ENCODE results near the gene TMEM273.

Gene TMEM273

DNA sequence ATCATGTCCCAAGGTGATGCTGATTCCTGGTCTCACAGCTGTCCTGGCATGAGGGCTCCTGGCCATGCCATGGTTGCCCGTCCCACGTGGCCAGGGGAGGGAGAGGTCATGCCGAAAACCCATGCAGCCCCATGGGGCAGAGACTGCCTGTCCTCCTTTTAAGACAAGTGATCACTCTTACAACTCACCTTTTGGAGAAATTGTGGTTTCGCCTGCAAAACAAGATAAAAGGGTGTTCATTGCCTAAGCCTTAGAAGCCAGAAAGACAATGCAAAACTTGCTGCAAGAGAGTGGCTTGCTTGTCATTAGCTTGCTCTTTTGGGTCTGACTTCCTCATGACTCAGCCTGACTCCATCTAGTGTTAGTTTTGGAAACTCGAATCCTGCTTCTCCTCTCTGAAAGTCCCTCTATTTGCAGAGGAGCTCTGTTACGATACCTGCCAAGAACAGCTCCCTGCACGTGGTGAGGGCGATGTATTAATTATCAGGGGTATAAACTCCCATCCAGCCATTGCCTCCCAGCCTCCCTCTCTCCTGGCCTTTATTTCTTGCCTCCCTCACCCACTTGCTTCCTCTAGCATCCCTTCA lies 26.7 kb downstream of the TMEM273 start:
- peak; percentile 22 for DNase-seq

DNA sequence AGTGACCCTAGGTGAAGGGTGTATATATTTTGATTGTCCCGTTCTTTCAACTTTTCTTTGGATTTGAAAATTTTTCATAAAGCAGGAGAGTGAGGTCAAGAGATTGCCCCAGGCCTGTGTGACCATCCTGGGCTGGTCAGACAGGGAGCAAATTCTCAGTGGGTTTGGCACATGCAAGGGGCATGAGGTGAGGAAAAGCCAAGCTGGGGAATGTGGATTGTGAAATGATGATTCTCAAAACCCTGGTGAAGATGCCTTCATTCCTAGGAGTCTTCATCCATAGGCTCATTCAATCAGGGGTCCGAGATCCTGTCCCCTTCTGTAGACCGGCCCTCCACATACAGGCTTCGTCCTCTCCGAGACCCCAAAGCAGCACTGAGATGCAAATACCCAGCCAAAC lies 27.4 kb downstream of the TMEM273 start:
- no peak for DNase-seq

DNA sequence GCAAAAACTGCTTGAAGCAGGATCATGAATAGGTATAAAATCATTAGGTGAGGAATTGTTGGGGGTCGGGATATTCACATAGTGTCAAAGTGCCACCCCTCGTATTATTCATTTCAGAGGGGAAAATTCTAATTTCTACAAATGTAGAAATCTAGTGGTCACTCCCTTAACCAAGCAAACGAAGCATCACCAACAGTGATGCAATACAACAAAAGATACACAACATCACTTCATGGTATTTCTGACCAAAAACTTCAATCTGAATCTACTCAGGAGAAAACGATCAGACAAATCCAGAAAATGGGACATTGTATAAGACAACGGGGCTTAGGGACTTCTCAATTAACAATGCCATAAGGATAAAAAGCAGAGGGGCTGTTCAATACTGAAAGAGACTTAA lies 28.1 kb downstream of the TMEM273 start:
- DNase-seq = no peak

DNA sequence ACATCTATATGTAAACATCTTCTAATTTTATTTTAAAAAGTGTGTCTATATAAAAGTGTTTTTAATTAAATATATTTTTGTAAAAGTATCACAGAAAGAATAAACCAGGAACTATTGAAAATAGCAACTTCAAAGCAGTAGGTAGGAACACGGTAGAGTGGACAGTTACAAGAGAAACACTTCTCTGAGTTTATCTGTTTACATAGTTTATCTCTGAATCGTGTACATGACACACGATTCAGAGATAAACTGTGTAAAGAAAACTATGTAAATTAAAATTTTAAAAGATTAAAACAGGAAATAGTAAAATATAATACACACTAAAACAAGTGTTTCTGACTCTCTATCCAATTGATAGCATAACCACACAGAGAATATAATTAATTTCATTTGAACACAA lies 29.3 kb downstream of the TMEM273 start:
- DNase-seq = no peak

DNA sequence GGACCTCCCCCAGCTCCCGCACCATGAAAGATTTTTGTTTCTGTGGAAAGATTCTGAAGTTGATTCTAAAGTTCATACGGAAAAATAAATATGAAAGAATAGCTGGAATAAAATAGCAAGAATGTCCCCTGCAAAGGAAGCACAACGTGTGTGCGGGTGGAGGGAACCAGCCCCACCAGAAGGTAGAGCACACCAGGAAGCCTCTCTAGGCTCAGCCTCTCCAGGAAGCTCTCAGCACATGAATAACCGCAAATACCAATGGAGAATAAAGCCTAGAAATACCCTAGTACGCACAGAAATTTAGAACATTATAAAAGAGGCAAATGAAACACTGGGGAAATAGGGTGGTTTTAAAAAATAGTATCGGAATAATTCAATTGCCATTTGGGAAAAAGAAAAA lies 29.8 kb downstream of the TMEM273 start:
- no peak for DNase-seq

DNA sequence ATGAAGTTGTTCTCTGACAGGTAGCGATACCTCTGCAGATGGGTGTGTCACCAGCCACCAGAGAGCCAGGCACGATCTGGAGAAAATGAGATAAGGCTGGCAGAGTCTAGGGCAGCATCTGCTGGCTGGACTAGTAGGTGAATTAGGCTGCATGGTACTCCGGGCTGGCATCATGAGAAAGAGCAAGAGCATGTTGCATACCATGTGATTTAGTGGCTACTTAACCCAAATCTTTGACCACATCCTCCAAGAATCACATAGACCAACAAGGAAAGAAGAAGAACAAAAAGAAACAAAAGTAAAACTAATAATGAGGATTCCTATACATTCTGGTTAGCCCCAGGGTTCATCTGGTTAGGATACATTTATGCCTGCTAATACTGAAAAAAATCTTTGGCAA lies 31.0 kb downstream of the TMEM273 start:
- DNase-seq = no peak

DNA sequence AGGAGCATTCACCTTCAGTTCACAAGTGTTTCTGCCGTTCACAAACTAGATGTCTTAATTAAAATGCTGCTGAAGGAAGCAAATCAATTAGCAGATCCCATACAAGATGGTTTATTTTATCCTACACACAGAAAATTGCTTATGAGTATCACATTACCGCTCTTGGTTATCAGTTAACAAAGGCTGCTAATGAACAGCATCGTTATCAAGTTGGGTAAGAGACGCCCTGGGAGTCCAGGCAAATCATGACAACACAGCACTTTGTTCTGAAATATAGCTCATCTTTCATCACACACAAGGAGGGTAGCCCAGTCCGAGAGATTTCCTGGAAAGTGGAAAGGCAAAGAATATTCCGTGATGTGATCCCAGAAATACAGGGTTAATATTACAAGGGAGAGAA lies 33.5 kb downstream of the TMEM273 start:
- DNase-seq = no peak

DNA sequence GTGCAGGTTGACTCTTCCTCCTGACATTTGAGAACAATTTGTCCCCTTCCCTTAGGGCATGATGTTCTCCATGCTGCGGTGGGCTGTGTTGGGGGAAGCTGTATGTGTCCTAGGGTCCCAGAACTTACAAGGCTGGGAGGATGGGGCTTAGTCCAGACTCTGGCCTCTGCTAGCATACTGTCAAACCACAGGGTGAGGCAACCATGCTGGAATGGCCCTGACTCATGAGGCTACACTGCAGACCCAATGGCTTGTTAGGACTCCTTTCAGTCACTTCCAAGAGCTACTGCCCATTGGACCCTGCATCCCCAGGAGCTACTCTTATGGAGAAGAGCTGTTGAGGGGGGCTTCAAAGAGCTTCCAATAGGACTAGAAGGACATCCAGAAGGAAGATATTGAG lies 34.2 kb downstream of the TMEM273 start:
- DNase-seq = no peak

DNA sequence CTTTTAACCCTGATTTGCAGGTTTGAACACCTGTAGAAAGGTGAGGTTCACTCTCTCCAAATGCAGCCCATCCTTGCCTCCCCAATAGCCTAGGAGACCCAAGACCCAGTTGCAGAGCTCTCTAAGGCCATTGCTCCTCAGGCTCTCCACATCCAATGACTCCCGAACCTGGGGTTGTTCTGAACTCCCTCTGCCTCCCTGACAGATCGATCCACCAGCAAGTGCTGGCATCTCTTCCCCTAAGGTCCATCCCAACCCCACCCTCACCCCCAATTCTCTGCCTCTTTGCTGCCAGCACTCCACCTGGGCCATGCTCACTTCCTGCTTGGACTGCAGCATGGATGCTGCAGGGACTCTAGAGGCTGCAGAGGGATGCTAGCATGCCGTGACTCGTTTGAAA lies 35.1 kb downstream of the TMEM273 start:
- no peak for DNase-seq

DNA sequence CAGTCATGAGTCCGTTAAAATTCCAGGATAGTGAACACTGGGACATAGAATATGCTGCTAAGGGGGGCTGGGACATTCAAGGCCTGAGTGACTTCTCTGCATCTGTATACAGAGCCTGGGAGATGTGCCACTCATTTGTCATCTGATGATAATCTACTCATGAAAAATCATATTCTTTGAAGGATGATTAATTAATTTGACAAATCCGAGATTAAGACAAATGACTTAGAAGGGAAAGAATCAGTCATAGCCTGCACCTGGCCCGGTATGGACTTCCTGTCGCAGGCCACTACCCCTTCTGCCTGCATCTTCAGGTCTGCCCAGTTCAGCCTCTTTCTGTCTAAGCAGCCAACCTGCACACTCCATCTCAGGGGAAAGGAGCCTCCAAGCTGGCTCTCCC lies 35.5 kb downstream of the TMEM273 start:
- DNase-seq = no peak

DNA sequence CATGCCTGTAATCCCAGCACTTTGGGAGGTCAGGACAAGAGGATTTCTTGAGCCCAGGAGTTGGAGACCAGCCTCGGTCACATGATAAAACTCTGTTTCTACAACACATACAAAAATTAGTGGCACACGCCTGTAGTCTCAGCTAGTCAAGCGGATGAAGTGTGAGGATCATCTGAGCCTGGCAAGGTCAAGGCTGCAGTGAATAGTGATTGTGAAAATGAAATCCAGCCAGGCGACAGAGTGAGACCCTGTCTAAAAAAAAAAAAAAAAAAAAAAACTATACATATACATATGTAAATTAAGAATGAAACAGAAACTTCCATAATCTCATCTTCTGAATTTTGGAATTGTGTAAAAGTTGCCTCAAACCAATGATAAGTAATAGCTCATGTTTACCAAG lies 36.2 kb downstream of the TMEM273 start:
- no peak for DNase-seq

DNA sequence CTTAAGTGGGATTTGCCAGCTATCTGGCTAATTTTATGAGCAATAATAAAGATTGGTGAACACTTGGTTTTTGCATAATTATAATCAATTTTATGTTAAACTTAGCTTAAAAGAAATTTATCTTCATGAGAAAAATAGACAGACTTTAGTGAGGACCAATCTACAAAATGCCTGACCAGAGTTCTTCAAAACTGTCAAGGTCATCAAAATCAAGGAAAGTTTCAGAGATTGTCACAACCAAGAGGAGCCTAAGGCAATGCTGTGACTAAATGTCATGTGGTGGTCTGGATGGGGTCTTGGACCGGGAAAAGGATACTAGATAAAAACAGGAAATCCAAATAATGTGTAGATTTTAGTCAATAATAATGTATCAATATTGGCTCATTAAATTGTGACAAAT lies 36.7 kb downstream of the TMEM273 start:
- no peak for DNase-seq

DNA sequence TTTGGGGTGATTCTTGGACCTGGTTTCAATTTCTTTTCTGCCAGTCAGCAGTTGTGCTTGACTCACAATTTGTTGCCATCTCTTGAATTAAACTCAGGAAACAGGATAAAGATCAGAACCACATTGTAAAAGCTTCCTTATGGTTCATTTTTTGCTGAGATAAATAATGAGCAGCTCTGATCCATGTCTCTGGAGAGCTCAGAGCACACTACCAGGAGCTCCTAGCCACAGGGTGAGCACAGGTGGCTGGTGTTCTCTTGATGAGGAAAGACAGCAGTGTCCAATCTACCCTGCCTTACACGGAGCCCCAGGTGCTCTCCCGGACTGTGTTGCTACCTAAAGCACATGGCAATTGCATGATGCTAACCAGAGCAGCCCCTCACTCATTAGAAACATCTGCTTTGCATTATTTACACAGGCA lies 37.2 kb downstream of the TMEM273 start:
- DNase-seq = peak; percentile 5

DNA sequence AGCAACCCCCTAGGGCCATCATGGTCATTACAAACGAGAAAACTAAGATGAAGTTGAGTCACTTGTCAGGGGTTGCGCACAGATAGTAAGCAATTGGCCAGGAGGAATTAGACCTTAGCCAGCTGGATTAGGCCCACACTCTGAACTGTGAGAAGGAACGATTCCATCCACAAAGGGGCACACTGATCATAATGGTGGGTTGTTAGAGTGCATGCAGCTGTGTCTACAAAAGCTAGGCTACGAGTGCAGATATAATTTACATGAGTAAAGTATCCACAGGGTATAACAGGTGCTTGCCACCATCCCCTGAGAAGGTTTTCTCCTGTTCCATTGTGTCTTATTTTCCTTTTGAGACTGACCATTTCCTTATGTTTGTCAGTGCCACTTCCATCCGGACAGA lies 37.8 kb downstream of the TMEM273 start:
- peak; percentile 63 for DNase-seq

DNA sequence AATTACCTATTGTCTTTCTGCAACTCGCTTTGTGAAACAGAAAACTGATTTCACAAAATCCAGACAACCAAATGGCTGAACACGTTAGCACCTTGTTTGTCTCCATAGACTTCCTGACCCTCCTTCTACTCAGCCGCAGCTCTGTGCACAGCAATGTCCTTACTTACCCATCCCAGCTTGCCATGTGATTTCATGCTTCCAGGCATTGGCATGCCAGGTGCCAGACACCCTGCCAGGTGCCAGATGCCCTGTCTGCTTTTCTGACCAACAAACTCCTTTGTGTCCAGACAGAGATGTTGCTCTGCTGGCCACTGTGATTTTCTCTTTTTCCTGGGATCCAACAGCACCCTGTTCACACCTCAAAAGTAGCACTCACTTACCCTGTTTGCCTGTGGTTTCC lies 38.3 kb downstream of the TMEM273 start:
- DNase-seq = no peak

DNA sequence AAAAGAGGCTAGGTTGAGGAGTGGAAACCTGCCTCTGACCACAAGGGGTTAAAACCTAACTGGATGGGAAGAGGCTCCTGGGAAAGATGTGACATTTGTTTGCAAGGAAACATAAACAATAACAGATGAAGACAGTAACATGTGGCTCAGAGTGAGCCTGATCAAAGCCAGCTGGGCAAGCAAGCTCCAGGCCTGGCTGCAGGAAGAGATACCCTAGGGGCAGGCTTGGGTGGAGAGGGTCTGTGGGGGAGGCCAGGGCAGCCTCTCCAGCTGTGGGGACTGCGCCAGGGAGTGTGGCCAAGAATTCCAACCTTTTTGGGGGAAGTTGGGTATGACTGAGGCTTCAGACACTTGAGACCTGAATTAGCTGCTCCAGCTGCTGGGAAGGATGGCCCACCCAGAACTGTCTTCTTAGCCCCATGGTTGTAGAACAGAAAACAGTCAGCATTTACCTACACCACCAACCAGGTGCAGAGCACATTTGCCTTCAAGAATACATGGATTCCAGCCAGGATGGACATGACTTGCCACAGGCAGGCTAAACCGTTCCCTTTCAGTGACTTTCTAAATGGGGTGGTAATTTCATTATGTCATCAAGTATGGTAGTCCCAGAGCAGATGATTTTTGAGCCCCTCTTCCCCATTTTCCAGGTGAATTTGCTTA lies 44.0 kb downstream of the TMEM273 start:
- DNase-seq = no peak

DNA sequence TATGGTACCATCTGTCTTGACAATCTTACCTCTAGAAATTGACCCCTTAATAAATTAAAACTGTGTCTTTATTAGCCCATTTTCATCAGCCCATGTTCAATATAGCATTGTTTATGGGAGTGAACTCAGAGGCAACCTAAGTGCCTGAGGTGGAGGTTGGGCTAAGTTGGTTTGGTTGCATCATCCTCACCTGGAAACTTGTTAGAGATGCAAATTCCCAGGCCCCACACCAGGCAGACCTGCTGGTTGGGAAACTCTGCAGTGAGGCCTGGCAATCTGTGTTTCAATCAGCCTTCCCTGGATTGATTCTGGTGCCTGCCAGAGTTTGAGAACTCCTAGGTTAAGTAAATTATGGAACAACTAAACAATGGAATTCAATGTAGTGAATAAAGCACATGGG lies 44.9 kb downstream of the TMEM273 start:
- no peak for DNase-seq

DNA sequence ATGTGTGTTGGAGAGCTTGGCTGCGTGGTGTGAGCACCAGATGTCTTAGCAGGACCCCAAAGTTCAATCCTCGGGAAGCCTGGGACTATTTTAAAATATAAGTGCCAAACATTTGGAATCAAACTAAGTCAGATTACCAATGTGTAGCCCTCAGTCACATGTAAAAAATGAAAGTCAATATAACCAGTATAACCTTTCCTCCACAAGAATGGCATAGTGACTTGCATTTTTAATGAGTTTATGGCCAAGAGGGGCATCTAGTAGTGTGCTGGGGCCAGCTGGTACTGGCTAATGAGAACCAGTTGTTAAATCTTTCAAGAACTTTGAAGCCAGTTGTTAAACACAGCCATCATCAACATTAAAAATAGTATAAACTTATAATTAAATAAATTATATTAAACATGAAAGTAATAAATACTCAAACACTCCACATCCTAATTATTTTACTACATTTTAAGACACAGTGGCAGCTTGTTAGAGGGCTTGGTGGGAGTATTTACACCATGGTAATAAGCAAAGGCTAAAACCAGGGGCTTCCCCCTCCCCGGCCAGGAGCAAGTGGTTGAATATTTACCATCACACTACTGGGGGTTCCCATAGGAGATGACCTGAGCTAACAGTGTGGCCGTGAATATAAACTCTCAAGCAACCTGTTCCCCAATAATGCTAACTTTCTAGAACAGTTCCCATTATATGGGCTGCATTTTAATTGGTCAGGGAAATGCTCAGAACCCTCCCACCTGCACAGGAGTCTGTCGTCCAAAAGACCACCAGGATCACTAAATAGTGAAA lies 46.5 kb downstream of the TMEM273 start:
- no peak for DNase-seq

DNA sequence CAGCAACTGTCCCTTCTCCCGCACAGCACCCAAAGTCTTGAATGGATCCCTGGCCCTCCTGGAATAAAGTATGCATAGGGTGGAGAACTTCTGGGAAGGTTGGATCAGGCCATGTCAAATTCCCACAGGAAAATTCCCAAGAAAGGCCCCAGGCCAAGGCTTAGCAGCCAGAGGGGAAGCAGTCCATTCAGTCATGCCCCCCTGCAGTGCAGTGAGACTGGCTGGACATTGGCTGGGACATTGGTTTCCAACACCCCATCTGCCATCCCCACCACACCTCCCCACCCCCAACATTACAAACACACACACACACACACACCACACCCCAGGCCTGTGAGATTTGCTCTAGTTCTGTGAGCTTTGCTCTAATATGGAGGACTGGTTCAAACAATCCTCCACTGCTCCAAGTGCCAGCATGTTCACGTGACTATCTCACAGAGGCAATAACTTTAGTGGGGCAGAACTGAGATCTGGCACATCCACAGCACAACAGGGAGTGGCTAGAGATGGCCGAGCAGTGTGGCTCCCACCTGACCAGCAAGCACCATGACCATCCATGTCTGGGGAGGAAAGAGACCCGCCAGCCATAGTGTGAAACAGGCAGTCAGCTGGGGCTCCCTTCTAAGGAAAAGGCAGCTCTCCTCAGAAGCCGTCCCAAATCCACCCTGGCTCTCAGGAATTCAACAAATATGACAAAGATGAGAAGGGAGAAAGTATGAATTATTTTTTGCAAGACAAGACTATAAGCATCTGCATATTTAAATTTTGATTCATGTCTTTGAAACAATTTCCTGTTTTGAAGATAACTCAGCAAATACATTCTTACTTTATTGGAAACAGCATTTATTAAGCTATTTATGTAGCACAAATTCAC lies 47.6 kb downstream of the TMEM273 start:
- no peak for DNase-seq

DNA sequence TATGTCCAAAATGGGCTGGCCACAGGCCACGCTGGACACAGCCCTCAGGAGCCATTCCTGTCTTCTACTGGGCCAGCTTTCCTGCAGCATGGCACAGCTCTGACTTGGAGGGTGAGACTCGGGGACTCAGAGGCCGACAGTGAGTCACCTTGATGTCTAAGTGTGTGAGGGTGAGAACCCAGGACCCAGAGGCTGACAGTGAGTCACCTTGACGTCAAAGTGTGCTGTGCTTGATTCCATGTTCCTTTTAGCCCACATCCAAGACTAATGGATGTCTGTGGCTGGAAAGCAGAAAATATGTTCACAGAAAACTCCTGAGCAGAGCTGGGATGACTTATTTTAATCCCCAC lies 48.4 kb downstream of the TMEM273 start:
- DNase-seq = no peak

DNA sequence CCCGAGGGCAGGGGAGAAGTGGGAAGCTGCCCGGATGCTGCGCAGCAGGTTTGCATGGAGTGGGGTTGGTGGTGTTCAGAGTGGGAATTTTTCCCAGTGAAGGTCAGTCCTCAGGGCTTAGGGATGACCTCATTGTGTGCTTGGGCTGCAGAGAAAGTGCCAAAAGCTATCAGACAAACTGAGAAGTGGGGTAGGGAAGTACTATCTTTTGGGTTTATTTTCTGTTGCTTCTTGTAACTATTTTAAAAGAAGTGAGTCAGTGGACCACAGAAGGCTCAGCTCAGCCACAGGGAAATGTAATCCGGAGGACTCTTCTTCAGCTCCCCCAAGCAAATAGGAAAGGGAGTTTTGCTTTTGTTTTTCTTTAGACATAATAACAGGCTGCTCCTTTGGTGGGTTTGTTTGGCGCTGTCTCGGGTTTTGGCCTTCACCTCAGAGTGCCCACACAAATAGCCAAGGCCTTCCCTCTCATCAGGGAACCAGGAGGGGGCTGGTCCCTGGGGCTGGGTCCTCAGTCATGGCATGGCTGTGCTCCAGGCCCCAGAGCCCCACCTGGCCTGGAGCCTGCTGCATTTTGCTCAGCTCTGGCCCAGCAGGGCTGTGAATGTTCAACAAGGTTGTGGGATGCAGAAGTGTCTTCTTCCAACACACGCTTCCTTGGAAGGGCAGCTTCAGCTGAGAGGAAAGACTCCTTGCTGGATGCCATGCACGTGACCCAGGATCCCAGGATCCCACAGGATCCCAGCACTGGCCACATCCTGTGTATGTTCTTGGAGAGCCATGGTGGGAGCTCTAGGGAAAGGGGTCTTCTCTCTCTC lies 49.0 kb downstream of the TMEM273 start:
- DNase-seq = no peak

DNA sequence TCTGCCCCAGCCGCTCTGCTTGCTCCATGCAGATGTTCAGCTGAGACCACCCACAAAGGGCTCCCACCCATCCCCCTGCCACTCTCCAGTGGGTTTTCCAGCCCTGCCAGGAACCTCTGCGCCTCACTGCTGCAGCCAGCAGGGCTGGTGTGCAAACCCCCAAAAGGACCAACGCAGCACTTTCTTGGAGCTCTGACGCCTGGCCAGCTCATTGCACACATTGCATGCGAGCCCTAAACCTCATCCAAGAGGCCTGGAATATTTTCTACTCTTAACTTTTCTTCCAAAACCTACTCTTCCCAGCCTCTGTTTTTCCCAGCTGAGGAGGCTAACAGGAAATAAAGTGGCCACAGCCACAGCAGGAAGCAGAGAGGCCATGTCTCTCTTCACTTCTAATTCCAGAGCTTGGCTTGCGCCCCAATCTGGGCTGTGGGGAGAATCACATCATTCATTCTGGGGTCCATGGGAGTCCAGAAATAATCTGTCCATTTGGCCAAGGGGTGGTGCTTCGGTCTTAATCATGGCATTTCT lies 49.8 kb downstream of the TMEM273 start:
- no peak for DNase-seq
